ENCODE data around the gene SEC16B. TPM values are rescaled to one million over a fixed set of nuclear protein-coding genes. Genes with fewer than 3 reads are reported as not detected.

Gene SEC16B
- total RNA-seq, 1 donor from 2014 or later = 0.64 TPM

DNA sequence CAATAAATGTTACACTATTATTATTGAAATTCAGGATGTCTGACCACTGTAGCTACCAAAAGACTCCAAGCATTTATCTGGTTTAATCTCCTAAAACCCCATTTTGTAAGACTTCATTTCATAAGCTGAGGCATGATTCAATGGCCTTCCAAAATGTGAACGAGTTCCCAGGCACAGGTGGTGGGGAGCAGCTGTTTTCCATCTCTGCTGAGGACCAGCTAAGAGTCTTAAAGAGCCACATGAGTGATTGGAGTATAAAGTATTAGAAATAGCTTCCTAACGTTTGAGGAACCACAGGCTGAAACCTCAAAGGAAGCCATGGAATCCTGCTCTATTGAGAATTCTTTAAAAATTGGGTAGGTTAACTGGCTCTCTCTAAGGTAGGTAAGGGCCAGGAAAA, 44.9 kb downstream of the SEC16B start:
- TF ChIP-seq, protein P1, sequence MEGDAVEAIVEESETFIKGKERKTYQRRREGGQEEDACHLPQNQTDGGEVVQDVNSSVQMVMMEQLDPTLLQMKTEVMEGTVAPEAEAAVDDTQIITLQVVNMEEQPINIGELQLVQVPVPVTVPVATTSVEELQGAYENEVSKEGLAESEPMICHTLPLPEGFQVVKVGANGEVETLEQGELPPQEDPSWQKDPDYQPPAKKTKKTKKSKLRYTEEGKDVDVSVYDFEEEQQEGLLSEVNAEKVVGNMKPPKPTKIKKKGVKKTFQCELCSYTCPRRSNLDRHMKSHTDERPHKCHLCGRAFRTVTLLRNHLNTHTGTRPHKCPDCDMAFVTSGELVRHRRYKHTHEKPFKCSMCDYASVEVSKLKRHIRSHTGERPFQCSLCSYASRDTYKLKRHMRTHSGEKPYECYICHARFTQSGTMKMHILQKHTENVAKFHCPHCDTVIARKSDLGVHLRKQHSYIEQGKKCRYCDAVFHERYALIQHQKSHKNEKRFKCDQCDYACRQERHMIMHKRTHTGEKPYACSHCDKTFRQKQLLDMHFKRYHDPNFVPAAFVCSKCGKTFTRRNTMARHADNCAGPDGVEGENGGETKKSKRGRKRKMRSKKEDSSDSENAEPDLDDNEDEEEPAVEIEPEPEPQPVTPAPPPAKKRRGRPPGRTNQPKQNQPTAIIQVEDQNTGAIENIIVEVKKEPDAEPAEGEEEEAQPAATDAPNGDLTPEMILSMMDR (IDR thresholded peaks at IDR 0.05) = no peak
- Mint-ChIP-seq H3K27ac (ENCODE audit: unreplicated experiment) (no peak overlapping the region), H3K4me1 (ENCODE audit: unreplicated experiment) (peaks cover 15% of the 10 kb centered on the region), H3K36me3 (ENCODE audit: unreplicated experiment) (no peaks in the 10 kb centered on the region), H3K27me3 (ENCODE audit: unreplicated experiment) (peaks cover 7% of the 10 kb centered on the region), H3K9me3 (ENCODE audit: unreplicated experiment) (no peaks in the 10 kb centered on the region), H3K4me3 (ENCODE audit: unreplicated experiment) (no peak overlapping the region)
- DNase-seq (ENCODE audit: extremely low spot score, unreplicated experiment) = no peak

DNA sequence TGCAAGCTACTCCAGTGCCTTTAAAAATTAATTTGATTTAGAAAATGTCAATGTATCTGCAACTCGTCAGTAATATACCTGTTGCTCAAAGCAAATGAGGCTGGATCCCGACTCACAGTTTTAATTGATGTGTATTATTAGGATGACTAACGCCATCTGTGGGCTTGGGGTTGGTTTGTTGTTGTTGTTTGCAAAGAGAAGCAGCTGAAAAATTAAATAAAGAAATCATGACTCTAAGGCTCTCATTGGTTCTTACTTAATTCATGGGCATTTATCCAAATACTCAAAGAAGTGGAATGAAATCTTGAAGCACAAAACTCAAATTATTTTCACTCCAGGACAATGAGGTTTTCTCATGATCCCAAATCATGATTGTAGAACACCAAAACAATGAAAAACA, 46.4 kb downstream of the SEC16B start:
- H3K4me3 Mint-ChIP-seq (ENCODE audit: unreplicated experiment) = no peak overlapping the region
- DNase-seq (ENCODE audit: extremely low spot score, unreplicated experiment) = no peak
- H3K9me3 Mint-ChIP-seq (ENCODE audit: unreplicated experiment) = no peaks in the 10 kb centered on the region
- no peak overlapping the region for H3K27ac Mint-ChIP-seq (ENCODE audit: unreplicated experiment)
- H3K4me1 Mint-ChIP-seq (ENCODE audit: unreplicated experiment) = peaks cover 15% of the 10 kb centered on the region
- H3K36me3 Mint-ChIP-seq (ENCODE audit: unreplicated experiment) = no peaks in the 10 kb centered on the region
- peaks cover 13% of the 10 kb centered on the region for H3K27me3 Mint-ChIP-seq (ENCODE audit: unreplicated experiment)
- TF ChIP-seq, protein P1 (IDR thresholded peaks at IDR 0.05) = no peak

DNA sequence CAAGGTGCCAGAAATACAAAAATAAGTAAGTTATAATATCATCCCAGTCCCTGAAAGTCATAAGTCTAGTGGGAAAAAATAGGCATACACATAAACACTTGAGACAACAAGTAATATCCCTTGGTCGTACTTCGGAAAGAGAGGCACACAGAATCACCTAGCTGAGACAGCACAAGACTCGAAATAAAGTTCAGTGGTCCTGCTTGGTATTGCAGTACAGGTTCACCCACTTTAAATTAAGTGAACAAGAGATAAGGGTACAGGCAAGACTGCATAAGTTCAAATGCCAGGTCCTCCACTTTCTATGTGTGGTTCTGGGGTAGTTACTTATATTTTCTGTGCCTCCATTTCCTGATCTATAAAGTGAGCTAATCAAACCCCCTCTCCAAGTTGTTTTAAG, 47.6 kb downstream of the SEC16B start:
- no peaks in the 10 kb centered on the region for H3K9me3 Mint-ChIP-seq (ENCODE audit: unreplicated experiment)

DNA sequence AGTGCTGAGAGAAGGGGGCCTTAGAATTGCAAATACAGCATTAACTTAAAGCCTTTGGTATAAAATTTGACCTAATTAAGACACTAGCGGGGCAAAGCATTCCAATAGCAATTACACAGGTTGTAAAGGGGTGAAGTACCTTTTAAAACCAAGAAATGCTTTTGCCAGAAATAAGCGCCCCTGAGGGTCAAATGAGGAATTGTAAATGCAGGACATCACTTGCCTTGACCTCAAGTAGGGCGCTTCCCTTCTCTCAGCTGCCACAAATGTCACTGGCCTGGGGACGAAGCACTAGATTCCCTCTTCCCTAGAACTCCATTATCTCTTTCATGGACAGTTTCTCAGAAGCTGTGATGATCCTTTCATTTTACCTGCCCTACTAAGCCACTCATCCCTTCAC, 48.3 kb downstream of the SEC16B start:
- Mint-ChIP-seq H3K36me3 (ENCODE audit: unreplicated experiment) (no peaks in the 10 kb centered on the region), H3K4me1 (ENCODE audit: unreplicated experiment) (peaks cover 3% of the 10 kb centered on the region), H3K27me3 (ENCODE audit: unreplicated experiment) (peaks cover 19% of the 10 kb centered on the region), H3K27ac (ENCODE audit: unreplicated experiment) (peak overlapping the region; percentile 0), H3K9me3 (ENCODE audit: unreplicated experiment) (no peaks in the 10 kb centered on the region), H3K4me3 (ENCODE audit: unreplicated experiment) (no peak overlapping the region)
- TF ChIP-seq, protein P1 (IDR thresholded peaks at IDR 0.05) = no peak
- no peak for DNase-seq (ENCODE audit: extremely low spot score, unreplicated experiment)

More for the DNA sequence above, 47.6 kb downstream of the SEC16B start:
- H3K36me3 Mint-ChIP-seq (ENCODE audit: unreplicated experiment) = no peaks in the 10 kb centered on the region
- H3K27ac Mint-ChIP-seq (ENCODE audit: unreplicated experiment) = peak overlapping the region; percentile 0
- DNase-seq (ENCODE audit: extremely low spot score, unreplicated experiment) = no peak
- H3K4me1 Mint-ChIP-seq (ENCODE audit: unreplicated experiment) = peaks cover 9% of the 10 kb centered on the region
- peaks cover 19% of the 10 kb centered on the region for H3K27me3 Mint-ChIP-seq (ENCODE audit: unreplicated experiment)
- no peak overlapping the region for H3K4me3 Mint-ChIP-seq (ENCODE audit: unreplicated experiment)
- TF ChIP-seq, protein P1 (IDR thresholded peaks at IDR 0.05) = no peak

DNA sequence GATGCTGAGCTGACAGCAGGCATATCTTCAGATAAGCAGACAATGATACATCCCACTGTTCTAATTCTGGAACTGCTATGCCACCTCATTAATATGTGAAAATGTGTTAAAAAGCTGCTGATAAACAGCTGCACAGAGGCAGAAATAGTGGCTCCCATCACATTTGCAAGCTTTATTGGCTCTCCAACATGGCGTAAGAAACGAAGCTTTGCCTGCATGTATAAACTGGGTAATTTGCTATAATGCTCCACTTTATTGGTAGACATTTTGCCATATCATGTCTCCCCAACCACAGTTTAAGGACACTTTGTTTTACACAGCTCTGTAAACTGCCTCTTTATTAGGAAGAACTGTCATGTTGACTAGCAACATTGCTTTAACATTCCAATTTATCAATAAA, 49.8 kb downstream of the SEC16B start:
- H3K27ac Mint-ChIP-seq (ENCODE audit: unreplicated experiment) = no peak overlapping the region
- DNase-seq (ENCODE audit: extremely low spot score, unreplicated experiment) = no peak
- no peaks in the 10 kb centered on the region for H3K9me3 Mint-ChIP-seq (ENCODE audit: unreplicated experiment)
- TF ChIP-seq, protein P1 (IDR thresholded peaks at IDR 0.05) = no peak
- peaks cover 19% of the 10 kb centered on the region for H3K27me3 Mint-ChIP-seq (ENCODE audit: unreplicated experiment)
- no peak overlapping the region for H3K4me3 Mint-ChIP-seq (ENCODE audit: unreplicated experiment)
- no peaks in the 10 kb centered on the region for H3K4me1 Mint-ChIP-seq (ENCODE audit: unreplicated experiment)
- H3K36me3 Mint-ChIP-seq (ENCODE audit: unreplicated experiment) = no peaks in the 10 kb centered on the region
